Body of pancreas (tissue), 4 donors: Measurements from ENCODE around the gene BCAT1. TPM values are rescaled to one million over a fixed set of nuclear protein-coding genes. Genes with fewer than 3 reads are reported as not detected.

Experiments used
- ATAC-seq: fragments of 150-250 bp; one replicate; pipeline ENCODE4 v1.9.1; 2016
- DNase-seq, 4 donors: peaks; one replicate each; pipeline ENCODE4 v3.0.0-alpha.2; 2019
- H3K27ac ChIP-seq, 4 donors: fragments of 200-600 bp; sonication (generic); 1 replicate in 3 of 4; 2 replicates in 1 of 4; pipeline versions ENCODE4 v1.5.1 to v1.6.1; 2016 to 2019; ENCODE audit warnings: mild to moderate bottlenecking in 1 of 4, mixed read lengths in 1 of 4, moderate library complexity in 1 of 4
- H3K27me3 ChIP-seq, 2 donors: fragments of 200-600 bp; sonication (generic); one replicate each; pipeline ENCODE4 v1.6.0; 2016; ENCODE audit warnings: mild to moderate bottlenecking in 1 of 2
- H3K36me3 ChIP-seq, 2 donors: fragments of 200-600 bp; sonication (generic); replicated peaks in 1 of 2; 2 replicates each; pipeline ENCODE4 v1.5.1; 2016; ENCODE audit warnings: low read depth in 2 of 2; ENCODE audit not compliant: insufficient read depth in 1 of 2
- H3K4me1 ChIP-seq: fragments of 200-600 bp; sonication (generic); one replicate; pipeline ENCODE4 v1.6.0; 2016
- H3K4me3 ChIP-seq, 2 donors: fragments of 200-600 bp; sonication (generic); 1 replicate in 1 of 2; 2 replicates in 1 of 2; pipeline ENCODE4 v1.5.1; 2016 to 2019
- H3K9me3 ChIP-seq, 3 donors: fragments of 200-600 bp; sonication (generic); 1 replicate in 2 of 3; 2 replicates in 1 of 3; pipeline ENCODE4 v1.5.1; 2016
- CTCF ChIP-seq, 7 experiments: fragments of 450-650 bp in 4 of 7; fragments of 200-600 bp in 3 of 7; sonication (generic) in 3 of 7; IDR thresholded peaks; one replicate each; pipeline ENCODE4 v1.5.1; 2016 to 2019; ENCODE audit warnings: antibody characterized with exemption in 7 of 7
- POLR2A ChIP-seq, 3 donors: fragments of 450-650 bp; IDR thresholded peaks; one replicate each; pipeline ENCODE4 v1.6.1; 2016; ENCODE audit warnings: antibody characterized with exemption in 3 of 3, mild to moderate bottlenecking in 2 of 3
- WGBS, 2 donors: methylation state at CpG; one replicate each; pipeline ENCODE4 v1.1.5; 2017; 5-methylcytosine and 5-hydroxymethylcytosine counted together
- intact Hi-C: fragments of 100-400 bp; cut with DNase I; formaldehyde crosslinking; loops from one replicate; pipeline ENCODE4 v1.15.1; 2023
- total RNA-seq, 2 donors: library from RNA; depleted of rRNA; stranded (reverse); fragments of >200 nt; gene quantifications; one replicate each; pipeline ENCODE4 v1.1.0, GENCODE V29; 2016

BCAT1 gene
- total RNA-seq, 2 donors from 2014 or later = 30.0 to 59.7 TPM

- H3K36me3 ChIP-seq = no peaks in the 10 kb centered on the region
- no peak for TF ChIP-seq POLR2A (IDR thresholded peaks at IDR 0.05)
- no peak for TF ChIP-seq CTCF (IDR thresholded peaks at IDR 0.05)
- H3K27ac ChIP-seq = peak overlapping the region in 2 of 4 donors; percentile 20 to 21
- ATAC-seq (no peak), DNase-seq (no peak)
- no peaks in the 10 kb centered on the region for H3K27me3 ChIP-seq
- H3K9me3 ChIP-seq = no peaks in the 10 kb centered on the region
- H3K4me1 ChIP-seq = peaks cover 34% of the 10 kb centered on the region
- WGBS, 2 donors = 77 to 78% methylated on average over 4 of the region's 4 CpGs
- intact Hi-C loops = no loop called here
- H3K4me3 ChIP-seq = no peak overlapping the region
These were observed 49.3 kb downstream of the BCAT1 start for GRCh38 chr12:24899503-24900075.

- Histone ChIP-seq H3K27ac (peak overlapping the region in 1 of 4 donors; percentile 54), H3K4me3 (no peak overlapping the region), H3K4me1 (peaks cover 36% of the 10 kb centered on the region), H3K9me3 (no peaks in the 10 kb centered on the region), H3K36me3 (no peaks in the 10 kb centered on the region), H3K27me3 (no peaks in the 10 kb centered on the region)
- WGBS, 2 donors = 85 to 99% methylated on average over 3 of the region's 3 CpGs
- TF ChIP-seq POLR2A (IDR thresholded peaks at IDR 0.05) (no peak), CTCF (IDR thresholded peaks at IDR 0.05) (no peak)
- no peak for DNase-seq
- intact Hi-C loops = no loop called here
- no peak for ATAC-seq
These were observed 50.3 kb downstream of the BCAT1 start for GRCh38 chr12:24898606-24899005.

- Histone ChIP-seq H3K4me3 (no peak overlapping the region), H3K4me1 (peaks cover 36% of the 10 kb centered on the region), H3K27ac (peak overlapping the region in 1 of 4 donors; percentile 54), H3K27me3 (no peaks in the 10 kb centered on the region), H3K9me3 (no peaks in the 10 kb centered on the region), H3K36me3 (no peaks in the 10 kb centered on the region)
- ATAC-seq (no peak), DNase-seq (no peak)
- intact Hi-C loops = no loop called here
- no peak for TF ChIP-seq CTCF (IDR thresholded peaks at IDR 0.05)
- no peak for TF ChIP-seq POLR2A (IDR thresholded peaks at IDR 0.05)
- WGBS, 2 donors = 60 to 75% methylated on average over 1 of the region's 1 CpG
These were observed 50.7 kb downstream of the BCAT1 start for GRCh38 chr12:24898185-24898584.

GRCh38 chr12:24896171-24896570 is 52.7 kb downstream of the BCAT1 start:
- Histone ChIP-seq H3K36me3 (no peaks in the 10 kb centered on the region), H3K9me3 (no peaks in the 10 kb centered on the region), H3K27ac (peak overlapping the region; percentile 0 to 54 (median 28)), H3K4me1 (peaks cover 36% of the 10 kb centered on the region), H3K27me3 (no peaks in the 10 kb centered on the region), H3K4me3 (no peak overlapping the region)
- DNase-seq (no peak), ATAC-seq (no peak)
- TF ChIP-seq CTCF (IDR thresholded peaks at IDR 0.05) (no peak), POLR2A (IDR thresholded peaks at IDR 0.05) (no peak)
- intact Hi-C loops = no loop called here
- WGBS, 2 donors = 59 to 69% methylated on average over 5 to 6 of the region's 6 CpGs

GRCh38 chr12:24895612-24896011 is 53.3 kb downstream of the BCAT1 start:
- peak; percentile 47 for ATAC-seq
- intact Hi-C loops = no loop called here

More at GRCh38 chr12:24895612-24896011, 53.3 kb downstream of the BCAT1 start:
- Histone ChIP-seq H3K9me3 (no peaks in the 10 kb centered on the region), H3K27me3 (no peaks in the 10 kb centered on the region), H3K4me3 (no peak overlapping the region), H3K27ac (peak overlapping the region in 3 of 4 donors; percentile 11 to 54 (median 12)), H3K36me3 (no peaks in the 10 kb centered on the region), H3K4me1 (peaks cover 36% of the 10 kb centered on the region)
- WGBS, 2 donors = 18 to 21% methylated on average over 1 of the region's 1 CpG
- no peak for DNase-seq
- TF ChIP-seq POLR2A (IDR thresholded peaks at IDR 0.05) = no peak
- TF ChIP-seq CTCF (IDR thresholded peaks at IDR 0.05) = no peak
